Esophagus squamous epithelium (tissue), 4 donors: ENCODE data around the gene TUBA3E.
"Not testable (repeated sequence)": the region's sequence is repeated elsewhere in the genome, so short reads cannot be mapped to it uniquely, and the experiment has no call there.

ENCODE experiments used
- POLR2A ChIP-seq, 4 donors: fragments of 450-650 bp; IDR thresholded peaks; one replicate each; pipeline ENCODE4 v1.6.1; 2017; ENCODE audit warnings: antibody characterized with exemption in 4 of 4, mild to moderate bottlenecking in 4 of 4, moderate library complexity in 3 of 4
- TF ChIP-seq, protein P1 (sequence below), 6 experiments: fragments of 450-650 bp in 4 of 6; fragments of 200-600 bp in 2 of 6; sonication (generic) in 2 of 6; IDR thresholded peaks; one replicate each; pipeline ENCODE4 v1.5.1; 2016 to 2019; ENCODE audit warnings: antibody characterized with exemption in 6 of 6, mild to moderate bottlenecking in 4 of 6, moderate library complexity in 4 of 6

DNA sequence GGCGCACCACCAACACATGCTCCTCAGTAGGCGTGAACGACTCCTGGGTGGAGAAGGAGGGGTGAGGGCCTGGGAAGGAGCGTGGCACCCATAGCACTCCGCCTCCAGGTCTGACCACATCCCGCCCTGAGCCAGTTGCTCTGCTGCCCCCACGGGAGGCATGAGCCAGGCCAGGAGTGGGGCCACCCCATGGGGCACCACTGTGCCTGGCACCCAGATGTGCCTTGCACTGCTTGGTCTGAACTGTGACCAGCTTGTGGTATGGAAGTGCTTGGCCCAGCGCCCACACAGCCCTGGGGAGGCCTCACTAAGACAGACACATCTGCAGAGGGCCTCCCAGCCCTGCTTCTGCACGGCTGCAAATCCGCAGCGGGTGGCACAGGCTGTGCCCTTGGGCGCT, 40.9 kb downstream of the TUBA3E start:
- TF ChIP-seq, protein P1, sequence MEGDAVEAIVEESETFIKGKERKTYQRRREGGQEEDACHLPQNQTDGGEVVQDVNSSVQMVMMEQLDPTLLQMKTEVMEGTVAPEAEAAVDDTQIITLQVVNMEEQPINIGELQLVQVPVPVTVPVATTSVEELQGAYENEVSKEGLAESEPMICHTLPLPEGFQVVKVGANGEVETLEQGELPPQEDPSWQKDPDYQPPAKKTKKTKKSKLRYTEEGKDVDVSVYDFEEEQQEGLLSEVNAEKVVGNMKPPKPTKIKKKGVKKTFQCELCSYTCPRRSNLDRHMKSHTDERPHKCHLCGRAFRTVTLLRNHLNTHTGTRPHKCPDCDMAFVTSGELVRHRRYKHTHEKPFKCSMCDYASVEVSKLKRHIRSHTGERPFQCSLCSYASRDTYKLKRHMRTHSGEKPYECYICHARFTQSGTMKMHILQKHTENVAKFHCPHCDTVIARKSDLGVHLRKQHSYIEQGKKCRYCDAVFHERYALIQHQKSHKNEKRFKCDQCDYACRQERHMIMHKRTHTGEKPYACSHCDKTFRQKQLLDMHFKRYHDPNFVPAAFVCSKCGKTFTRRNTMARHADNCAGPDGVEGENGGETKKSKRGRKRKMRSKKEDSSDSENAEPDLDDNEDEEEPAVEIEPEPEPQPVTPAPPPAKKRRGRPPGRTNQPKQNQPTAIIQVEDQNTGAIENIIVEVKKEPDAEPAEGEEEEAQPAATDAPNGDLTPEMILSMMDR (IDR thresholded peaks at IDR 0.05): not testable (repeated sequence)
- TF ChIP-seq POLR2A (IDR thresholded peaks at IDR 0.05): not testable (repeated sequence)
